HG03457 (cell line): ENCODE measurements around the gene ZNF598.
"Not testable (repeated sequence)": the region's sequence is repeated elsewhere in the genome, so short reads cannot be mapped to it uniquely, and the experiment has no call there.

ENCODE experiments used
- ATAC-seq: cut with Tn5 transposase; IDR thresholded peaks from one replicate; pipeline ENCODE4 v1.9.1; 2021; ENCODE audit warnings: moderate number of reproducible peaks; ENCODE audit not compliant: unreplicated experiment

ZNF598 gene

DNA sequence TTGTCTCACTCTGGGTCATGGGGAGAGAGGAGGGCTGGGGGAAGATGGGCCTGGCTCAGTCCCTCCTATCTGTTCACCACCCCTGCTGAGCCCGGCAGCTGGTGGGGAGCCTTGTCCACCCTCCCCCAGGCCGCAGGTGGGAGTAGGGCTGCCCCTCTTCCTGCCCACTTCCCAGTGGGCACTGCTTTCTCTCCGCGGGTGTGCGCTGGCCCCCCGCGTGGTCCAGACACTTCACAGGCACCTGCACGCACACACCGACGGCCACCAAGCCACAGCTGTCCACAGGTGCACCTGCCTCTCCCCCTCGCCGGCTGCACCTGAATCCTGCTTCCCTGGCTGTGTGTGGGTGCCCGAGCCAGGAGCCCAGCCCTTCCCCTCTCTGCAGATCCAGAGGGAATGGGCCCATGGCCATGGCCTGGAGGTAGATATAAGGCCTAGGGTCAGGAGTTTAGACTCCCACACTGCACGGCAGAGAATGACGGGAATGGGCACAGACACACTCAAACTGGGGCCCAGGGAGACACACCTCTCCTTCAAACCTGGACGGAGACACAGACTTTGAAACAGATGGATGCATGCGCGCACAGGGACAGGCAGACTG, 19.1 kb upstream of the ZNF598 start:
- no peak for ATAC-seq

- no peak for ATAC-seq
Measured at GRCh38 chr16:2028146-2028545, 18.5 kb upstream of the ZNF598 start.

DNA sequence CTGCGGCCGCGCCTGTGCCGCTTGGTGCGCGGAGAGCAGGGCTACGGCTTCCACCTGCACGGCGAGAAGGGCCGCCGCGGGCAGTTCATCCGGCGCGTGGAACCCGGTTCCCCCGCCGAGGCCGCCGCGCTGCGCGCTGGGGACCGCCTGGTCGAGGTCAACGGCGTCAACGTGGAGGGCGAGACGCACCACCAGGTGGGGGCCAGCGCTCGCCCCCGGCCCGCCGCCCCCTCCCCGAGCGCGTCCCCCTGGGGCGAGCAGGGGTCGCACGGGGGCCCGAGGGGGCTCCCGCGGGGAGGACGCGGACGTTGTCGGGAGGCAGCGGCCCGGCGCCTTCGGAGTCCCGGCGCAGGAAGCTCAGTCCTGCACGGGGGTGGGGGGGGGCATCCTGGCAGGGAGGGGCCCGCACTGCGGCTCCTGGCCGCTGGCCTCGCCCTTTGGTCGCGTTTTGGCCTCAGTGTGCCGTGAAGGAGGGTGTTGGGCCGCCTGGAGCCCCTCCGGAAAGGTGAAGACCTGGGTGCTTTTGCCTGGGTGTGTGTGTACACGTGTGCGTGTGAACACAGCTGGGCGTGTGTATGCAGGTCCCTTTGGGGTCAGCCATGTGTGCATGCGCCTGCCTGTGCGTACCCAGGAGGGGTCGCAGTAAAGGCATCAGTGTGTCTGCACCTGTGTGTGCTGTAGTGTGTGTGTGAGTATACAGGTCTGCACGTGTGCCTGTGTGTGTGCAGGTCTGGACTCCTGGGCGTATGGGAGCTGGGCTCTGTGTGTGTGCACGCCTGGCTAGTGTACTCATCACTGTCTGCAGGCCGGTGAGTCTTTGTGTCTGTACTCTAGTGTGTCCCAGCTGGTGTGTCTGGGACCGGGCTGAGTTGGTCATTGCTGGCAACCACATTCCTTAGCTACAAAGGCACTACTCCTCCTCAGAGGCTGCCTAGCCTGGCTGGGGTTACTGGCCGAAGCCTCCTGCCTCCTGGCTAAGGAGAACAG, 17.7 kb upstream of the ZNF598 start:
- no peak for ATAC-seq

GRCh38 chr16:2026461-2027023, 16.9 kb upstream of the ZNF598 start, which contains the start of gene NHERF2:
Gene NHERF2 (plus strand): TSS chr16:2026902. CDS start chr16:2027006, 104 bp downstream.
- ATAC-seq = no peak

DNA sequence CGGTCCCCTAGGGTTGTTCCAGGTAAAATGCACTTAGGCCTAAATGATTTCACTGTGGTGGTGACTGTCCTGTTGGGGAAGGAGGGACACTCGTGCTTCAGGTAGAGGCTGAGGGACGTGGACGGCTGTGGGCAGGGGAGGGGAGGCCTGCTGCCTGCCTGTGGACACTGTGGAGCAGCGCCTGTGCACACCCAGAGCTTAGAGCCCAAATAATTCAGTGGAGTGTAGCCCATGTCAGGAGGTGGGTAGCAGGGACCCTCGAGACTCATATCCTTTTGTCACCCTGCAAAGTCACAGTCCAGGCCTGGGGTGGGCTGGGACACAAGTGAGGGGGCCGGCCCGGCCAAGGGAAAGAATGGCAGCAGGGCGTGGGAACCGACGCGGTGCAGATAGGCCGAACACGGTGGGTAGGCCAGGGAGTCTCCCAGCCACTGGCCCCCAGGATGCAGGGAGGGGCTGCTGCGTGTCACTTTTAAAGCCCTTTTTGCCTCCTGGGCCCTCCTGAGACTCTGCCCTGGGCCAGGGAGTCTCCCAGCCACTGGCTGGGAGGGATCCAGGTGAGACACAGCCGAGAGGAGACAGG, 16.3 kb upstream of the ZNF598 start:
- no peak for ATAC-seq

DNA sequence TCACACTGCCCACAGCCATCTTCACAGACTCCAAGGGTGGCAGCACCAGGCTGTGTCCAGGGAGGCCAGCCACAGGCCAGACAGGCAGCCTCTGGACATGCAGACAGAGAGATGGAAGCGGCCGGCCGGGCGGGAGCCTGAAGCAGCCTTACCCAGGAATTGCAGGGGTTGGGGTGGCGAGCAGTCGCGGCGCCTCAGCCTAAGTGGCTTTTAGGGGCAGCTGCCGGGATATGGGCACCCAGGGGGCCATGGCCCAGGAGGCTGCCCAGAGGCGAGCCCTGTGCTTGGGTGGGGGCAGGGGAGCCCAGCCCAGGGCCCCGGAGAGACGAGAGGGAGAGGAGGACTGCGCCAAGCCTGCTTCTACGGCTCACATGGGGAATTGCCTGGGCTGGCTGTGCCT, 15.6 kb upstream of the ZNF598 start:
- ATAC-seq = no peak

DNA sequence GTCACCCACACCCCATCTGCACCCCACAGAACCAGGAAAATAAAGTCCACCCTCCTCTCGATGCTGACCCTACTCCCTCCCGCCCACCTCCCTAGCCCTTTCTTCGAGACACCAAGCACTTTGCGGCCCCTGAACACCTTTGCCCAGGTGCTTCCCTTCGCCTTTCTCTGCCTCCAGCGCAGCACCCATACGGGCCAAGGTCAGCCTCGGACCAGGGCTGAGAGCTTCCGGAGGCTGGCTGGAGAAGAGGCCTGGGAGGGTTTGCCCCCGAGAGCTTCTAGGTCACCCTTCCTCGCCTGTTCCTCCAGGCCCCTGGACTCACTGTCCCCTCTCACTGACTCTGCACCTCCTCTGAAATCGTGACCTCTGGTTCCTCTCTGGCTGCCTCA, 14.4 kb upstream of the ZNF598 start:
- no peak for ATAC-seq

DNA sequence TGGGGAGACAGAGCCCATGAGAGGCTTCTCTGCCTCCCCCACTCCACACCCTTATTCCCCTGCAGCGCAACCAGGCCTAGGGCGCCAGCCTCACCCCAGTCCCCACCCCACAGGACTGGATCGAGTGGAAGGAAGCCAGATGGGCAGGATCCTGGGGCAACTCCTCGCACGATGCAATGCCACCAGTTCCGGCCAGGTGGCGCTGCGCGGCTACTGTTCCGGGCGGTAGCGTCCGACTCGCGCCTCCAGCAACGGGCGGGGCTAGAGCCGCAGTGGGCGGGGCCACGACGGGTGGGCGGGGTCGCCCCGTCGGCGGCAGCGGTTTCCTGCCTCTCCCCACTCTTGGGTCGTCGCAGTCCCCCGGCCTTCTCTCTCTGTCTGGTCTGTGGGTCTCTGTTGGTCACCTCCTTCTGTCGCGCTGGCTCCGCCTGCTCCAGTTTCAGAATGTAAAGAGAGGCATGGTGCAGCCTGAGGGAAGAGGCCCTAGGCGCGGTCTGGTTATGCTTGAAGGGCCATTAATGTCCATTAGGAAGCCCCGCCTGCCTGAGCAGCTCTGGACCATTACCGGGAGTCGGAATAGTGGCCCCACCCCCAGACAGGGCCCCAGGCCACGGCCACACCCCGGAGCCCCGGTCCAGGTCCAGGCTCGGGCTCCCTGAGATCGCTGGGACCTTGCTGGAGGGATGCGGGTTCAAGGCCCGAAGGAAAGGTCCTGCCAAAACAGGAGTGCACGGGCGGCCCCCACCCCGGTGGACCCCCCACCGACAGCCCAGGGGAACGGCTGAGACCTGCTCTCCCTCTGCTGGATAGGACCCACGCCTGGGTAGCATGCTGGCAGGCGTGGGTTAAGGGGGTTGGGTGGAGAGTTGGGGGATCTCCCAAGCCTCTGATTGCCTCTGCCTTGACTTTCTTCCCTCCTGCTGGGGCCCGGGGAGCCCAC, 13.7 kb upstream of the ZNF598 start:
- no peak for ATAC-seq

GRCh38 chr16:2022723-2023091, 13.1 kb upstream of the ZNF598 start:
- no peak for ATAC-seq

GRCh38 chr16:2019921-2020831, 10.6 kb upstream of the ZNF598 start:
- no peak for ATAC-seq

DNA sequence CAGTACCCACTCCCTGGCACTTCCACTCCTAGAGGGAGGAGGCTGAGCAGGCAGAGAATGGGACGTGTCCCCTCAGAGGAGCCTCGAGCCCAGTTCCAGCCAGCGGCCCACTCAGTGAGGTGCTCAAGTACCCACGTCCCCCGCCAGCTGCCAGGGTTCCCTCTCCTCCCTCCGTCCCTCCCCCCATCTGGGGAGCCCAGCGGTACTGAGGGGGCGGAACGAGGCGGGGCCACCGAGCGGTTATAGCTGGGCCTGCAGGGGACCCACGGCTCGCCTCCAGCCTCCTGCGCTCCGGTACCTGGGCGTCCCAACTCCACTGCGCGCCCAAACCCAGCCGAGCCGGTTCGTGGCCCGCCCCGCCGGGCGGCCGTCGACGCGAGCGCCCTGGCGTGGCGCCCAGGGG, 9.9 kb upstream of the ZNF598 start, which contains the start of gene NPW:
TSS of gene NPW (plus strand) at position 268 of the 403 bp plus-strand sequence.
- no peak for ATAC-seq

DNA sequence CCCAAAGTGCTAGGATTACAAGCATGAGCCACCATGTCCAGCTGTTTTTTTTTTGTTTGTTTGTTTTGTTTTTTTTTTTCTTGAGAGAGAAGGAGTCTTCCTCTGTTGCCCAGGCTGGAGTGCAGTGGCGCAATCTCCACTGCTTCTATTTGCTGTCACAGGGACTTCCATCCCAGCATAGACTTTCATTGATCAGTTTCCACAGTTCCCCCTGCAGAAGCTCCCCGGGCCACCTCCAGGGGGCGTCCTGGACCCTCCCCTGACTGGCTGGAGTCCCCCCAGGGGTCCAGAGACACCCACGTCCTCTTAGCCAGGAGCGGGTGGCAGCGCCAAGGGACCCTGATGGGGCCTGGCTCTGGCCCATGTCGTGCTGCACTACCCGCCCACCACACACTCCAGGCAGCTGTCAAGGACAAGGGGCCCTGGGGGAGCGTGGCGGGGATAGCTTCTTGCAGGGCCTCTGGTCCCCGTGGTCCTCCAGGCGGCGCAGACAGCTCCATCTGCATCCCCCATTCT, 6.8 kb upstream of the ZNF598 start:
- ATAC-seq = no peak

- ATAC-seq = no peak
Measured at GRCh38 chr16:2015947-2016208, 6.3 kb upstream of the ZNF598 start.

DNA sequence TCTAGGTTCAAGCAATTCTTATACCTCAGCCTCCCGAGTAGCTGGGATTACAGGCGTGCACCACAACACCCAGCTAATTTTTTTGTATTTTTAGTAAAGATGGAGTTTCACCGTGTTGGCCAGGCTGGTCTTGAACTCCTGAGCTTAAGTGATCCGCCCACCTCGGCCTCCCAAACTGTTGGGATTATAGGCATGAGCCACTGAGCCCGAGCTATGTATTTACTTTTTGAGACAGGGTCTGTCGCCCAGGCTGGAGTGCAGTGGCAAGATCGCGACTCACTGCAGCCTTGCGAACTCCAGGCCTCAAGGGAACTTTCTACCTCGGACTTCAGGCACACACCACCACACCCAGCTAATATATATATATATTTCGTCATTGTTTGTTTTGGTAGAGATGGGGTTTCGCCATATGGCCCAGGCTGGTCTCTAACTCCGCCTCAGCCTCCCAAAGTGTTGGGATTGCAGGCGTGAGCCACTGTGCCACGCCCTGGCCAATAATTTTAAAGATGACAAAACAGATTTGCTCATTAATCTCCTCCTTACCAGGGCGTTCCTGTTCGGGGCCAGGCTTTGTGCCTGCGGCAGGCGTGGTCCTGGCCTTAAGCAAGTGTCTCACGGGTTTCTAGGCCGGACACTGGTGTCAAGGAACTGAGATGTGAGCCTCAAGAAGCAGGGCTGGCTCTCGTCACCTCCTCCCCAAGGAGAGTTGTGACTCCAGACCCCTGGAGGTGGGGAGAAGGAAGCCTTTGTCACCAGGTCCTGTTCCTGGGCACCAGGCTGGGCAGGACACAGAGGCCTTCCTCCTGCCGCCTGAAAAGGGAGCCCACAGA, 5.7 kb upstream of the ZNF598 start:
- ATAC-seq = no peak

GRCh38 chr16:2013527-2013926, 3.9 kb upstream of the ZNF598 start:
- ATAC-seq = no peak

DNA sequence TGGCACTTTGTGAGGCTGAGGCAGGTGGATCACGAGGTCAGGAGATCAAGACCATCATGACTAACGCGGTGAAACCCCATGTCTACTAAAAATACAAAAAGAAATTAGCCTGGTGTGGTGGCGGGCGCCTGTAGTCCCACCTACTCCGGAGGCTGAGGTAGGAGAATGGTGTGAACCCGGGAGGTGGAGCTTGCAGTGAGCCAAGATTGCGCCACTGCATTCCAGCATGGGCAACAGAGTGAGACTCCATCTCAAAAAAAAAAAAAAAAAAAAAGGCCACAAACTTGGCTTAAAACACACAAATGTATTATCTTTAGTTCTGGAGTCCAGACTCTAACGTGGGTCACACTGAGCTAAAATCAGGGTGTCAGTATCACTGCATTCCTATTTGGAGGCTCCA, 2.1 kb upstream of the ZNF598 start:
- not testable (repeated sequence) for ATAC-seq

- peak; percentile 31 for ATAC-seq
Measured at GRCh38 chr16:2009164-2009711, 383 bp downstream of the ZNF598 start.

DNA sequence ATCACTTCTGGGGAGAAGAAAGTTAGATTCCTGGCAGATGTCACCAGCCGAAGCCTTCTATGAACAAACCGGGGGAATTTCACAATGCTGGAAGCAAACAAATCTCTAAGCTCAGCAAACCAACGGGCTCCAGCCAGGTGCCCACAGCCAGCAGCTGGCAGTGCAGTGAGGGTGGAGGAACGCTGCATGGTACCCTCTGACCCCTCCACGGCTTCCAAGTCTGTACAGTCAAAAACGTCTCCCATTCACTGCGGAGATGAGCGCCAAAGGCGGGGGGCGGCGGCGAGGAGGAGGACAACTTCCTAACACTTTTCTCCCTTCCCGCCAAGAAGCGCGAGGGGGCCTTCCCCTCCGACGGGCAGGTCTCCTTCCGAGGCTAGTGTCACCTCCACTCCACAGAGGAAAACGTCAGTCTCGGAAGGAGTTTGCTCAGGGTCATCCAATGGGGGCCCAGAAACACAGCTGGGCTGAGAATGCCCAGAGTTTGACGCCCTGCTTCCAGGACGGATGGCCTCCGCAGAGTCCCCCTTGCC, 924 bp downstream of the ZNF598 start:
- no peak for ATAC-seq
